HG03354 (cell line): ENCODE data around the gene PSD2.
A peak's percentile ranks its signal among the peaks of the same experiment; 100 is the strongest.

Experiments used
- ATAC-seq: cut with Tn5 transposase; IDR thresholded peaks from one replicate; pipeline ENCODE4 v1.9.1; 2021; ENCODE audit warnings: mild to moderate bottlenecking; ENCODE audit not compliant: unreplicated experiment, poor library complexity, severe bottlenecking

Gene PSD2

DNA sequence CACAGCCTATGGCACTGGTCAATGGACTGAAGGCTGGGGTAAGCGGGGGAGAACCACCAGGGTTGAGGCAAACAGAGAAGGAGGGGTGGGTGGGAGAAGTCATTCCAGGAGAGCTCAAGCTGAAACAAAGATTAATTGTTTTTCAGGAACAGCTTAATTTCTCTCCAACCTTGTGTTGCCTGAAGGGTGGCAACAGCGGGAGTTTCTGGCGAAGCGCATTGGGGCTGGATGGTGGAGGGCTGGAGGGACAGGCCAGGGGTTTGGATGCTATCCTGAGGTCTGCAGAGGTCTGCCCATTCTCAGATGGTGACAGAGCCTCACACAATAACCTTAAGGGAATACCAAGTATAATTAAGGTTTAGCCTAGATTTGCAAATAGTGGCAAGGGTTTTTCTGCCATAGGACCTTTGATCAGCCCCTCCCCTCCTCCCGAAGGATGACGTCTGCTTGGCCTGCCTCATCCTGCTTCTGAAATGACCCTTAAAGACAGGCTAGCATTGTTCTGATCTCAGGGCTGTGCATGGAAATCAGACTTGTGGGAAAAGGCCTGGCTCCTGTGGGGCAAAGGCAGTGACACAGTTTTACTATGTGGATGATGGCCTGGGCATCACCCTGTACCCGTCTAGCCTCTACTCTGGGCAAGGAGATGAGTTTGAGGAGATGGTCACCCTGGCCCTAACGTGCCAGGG lies 32.7 kb downstream of the PSD2 start:
- no peak for ATAC-seq

DNA sequence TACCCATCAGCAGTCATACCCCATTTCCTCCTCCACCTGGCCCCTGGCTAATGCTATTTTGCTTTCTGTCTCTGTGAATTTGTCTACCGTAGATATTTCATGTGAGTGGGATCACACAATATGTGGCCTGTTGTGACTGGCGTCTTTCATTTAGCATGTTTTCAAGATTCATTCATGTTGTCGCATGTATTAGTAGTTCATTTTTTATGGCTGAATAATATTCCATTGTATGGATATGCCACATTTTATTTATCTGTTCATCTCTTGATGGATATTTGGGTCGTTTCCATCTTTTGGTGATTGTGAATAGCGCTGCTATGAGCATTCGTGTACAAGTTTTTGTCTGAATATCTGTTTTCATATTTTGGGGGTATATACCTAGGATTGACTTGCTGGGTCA lies 33.9 kb downstream of the PSD2 start:
- ATAC-seq, result no peak

- no peak for ATAC-seq
Observed at GRCh38 chr5:139831624-139832023, 36.0 kb downstream of the PSD2 start.

DNA sequence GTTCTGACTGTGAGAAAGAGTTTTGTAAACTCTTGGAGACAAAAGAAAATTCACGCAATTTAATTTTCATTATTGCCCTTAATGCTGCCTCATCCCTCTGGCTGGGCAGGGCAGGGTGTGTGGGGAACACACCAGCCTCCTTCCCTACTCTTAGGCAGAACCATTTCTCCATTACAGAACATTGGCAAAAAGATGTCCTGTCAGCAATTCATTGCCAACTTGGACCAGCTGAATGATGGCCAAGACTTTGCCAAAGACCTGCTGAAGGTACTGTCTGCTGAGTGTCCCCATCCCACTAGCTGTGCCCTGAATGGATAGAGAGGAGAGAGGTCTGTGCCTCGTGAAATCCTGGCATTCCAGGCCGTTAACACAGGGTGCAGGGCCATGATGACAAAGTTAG lies 37.9 kb downstream of the PSD2 start:
- no peak for ATAC-seq

DNA sequence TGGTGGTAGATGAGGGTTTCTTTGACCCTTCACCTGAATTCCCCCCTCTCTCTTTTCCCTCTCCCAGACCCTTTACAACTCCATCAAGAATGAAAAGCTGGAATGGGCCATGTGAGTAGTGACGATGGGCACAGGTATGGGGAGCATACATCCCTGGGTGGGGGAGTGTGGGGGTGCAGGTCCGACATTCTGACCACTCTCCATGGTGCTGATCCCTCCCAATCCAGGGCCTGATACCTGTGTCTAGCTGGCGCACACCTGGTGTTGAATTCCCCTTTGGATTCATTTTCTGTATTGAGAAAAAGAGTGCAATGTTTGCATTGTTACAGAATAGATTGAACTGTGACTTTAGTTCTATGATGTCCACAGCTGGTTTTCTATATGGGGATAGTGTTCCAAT lies 40.0 kb downstream of the PSD2 start:
- no peak for ATAC-seq

DNA sequence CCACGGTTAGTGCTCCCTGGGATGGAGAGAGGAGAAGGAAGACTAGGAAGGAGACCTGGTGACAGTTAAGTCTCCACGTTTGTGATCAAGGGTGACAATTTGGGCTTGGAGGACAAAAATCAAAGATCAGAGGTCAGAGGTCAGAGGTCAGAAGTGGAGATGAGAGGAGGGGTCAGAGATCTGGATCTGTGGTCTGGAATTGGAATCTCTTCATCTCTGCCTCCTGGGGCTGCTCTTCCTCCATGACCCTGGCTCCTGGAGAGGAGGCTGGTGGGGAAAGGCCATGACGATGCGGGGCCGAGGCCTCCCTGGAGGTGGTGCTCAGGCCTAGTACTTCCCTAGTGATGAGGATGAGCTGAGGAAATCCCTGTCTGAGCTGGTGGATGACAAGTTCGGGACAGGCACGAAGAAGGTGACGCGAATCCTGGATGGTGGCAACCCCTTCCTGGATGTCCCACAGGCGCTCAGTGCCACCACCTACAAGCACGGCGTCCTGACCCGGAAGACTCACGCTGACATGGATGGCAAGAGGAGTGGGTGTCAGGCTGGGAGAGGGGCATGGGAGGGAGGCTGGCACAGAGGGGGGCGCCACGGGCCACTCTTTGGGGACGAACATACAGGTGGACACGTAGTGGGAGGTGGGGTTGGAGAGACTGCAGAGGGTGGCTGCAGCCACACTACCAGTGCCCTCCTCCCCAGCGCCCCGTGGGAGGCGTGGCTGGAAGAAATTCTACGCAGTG lies 41.0 kb downstream of the PSD2 start:
- no peak for ATAC-seq

DNA sequence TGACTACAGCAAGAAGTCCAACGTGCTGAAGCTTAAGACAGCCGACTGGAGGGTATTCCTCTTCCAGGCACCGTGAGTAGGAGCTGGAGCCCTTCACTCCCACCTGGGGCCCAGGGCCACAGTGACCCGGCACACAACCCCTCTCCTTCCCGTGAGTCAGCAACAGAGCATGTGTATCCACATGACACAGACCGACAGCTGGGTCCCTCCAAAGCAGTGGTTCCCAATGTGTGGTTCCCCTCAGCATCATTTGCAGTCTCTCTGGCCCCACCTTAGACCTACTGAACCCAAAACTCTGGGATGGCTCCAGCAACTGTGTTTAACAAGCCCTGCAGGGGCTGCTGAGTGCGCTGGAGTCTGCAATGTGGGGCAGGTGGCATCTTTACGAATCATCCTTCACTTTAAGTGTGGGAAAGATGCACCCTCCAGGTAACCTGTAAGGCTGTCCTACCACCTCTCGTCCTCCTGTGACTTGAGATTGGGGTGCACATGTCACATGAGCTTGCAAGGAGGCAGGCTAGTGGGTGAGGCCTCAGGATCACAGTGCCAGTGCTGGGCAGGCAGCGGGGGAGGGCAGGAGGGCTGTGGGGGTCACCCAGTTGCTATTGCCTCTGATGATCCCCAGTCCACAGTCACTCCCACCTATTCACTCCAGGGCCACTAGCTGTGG lies 42.2 kb downstream of the PSD2 start:
- no peak for ATAC-seq

- ATAC-seq, result no peak
Observed at GRCh38 chr5:139838381-139839197, 43.0 kb downstream of the PSD2 start.

- no peak for ATAC-seq
Observed at GRCh38 chr5:139839232-139839815, 43.7 kb downstream of the PSD2 start.

- ATAC-seq, result no peak
Observed at GRCh38 chr5:139839918-139840317, 44.3 kb downstream of the PSD2 start.

- ATAC-seq, result no peak
Observed at GRCh38 chr5:139841549-139841948, 45.9 kb downstream of the PSD2 start.

GRCh38 chr5:139842321-139842720 lies 46.7 kb downstream of the PSD2 start:
- ATAC-seq, result no peak

DNA sequence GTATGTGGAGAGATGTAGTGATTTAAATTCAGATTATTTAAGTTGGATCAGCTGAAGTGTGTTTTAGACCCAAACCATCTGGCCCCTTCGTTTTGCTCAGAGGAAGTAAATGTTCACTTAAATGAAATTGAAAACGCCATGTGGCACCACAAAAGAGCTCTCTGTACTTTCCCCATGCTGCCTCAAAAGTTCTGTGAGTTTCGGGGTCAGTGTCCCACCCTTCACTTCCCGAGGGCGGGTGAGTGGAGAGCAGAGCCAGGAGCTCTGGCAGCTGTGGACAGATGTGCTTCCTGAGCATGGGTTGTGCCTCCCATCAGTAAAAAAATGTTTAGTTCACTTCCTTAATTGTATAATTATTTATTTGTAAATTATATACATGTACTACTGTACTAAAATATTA lies 48.4 kb downstream of the PSD2 start:
- no peak for ATAC-seq

DNA sequence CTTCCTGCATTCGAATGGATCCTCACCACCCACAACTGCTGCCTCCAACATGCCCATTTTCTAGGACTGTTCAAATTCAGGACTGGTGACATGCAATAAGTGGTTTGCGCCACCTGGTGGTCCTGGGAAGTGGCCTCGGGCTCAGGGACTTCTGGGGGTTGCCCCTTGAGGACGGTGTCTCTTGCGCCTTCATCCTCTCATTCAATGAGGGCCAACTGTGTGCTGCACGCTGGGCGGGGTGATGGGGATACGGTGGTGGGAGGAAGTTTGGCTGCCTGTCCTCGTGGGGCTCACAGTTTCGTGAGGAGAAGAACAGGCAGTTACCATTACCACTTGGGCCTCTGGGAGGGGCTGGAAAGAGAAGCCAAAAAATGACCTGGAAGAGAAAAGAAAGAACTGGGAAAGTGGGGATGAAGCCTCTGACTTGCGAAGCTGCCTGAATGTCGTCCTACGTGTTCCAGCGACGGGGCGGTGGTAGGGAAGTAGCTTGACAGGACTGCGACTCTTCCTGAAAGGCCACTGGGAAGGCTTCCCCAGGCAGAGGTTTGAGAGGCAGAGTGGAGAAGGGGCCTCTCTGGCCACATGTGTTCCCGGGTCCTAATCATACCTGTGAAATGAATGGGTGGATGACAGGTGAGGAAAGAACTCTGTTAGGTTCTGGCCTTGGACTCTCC lies 49.0 kb downstream of the PSD2 start:
- peak; percentile 56 for ATAC-seq

DNA sequence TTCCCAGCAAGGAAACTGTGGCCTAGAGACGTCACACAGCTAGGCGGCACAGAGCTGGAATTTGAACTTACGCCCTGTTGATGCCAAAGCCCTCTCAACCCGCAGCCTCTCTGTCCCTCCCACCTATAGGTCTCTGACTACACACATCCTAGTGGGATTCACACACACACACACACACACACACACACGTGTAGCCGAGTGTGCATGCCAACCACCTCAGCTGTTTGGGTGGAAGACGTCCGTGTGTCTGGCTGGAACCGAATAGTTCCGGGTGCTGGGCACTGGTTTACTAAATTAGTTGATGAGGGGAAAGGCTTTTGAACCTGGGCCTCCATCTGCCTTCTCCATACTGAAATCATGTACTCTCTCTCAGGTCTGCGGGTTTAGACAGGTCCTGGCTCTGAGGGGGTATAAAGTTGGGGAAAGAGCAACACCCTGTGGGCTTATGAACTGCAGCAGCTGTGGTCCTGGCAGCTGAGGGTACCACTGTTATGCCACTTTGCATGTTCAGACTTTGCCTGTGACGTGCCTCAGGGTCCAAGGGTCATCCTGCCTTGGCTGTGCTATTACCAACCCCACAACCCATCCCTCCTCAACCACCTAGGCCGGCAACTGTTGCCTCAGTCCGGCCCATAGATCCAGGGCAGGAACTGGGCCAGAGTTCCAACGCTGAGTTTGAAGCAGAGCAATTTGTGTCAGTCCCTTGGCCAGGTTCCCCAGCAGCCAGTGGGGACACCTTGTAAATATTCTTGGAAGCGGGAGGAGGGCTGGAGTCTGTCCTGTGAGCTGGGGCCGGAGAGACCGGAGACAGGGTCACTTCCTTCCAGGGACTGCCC lies 50.5 kb downstream of the PSD2 start:
- no peak for ATAC-seq

DNA sequence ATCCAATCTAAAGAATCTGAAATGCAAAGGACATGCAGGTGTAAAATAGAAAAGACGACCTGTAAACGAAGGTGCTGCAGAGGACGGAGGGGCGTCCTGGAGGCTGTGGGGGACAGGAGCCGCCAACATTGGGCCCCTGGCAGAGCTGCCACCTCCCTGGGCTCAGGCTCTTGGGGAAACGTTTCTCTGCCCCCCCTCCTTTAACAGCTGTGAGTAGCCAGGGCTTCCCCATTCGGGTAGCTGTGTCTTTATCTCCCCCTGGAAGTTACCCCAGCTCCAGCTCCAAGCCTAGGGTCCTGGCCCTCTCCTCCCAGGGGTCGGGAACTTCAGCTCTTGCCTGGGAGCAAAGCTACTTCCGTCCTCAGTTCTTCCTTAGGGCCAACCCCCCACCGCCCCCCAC lies 51.5 kb downstream of the PSD2 start:
- ATAC-seq, result no peak

- ATAC-seq, result peak; percentile 67
Observed at GRCh38 chr5:139847790-139848507, 52.3 kb downstream of the PSD2 start.
